Activated gamma-delta T cell (primary cell): Measurements from ENCODE around the gene ZNF543.
A peak's percentile ranks its signal among the peaks of the same experiment; 100 is the strongest.
"Not testable (repeated sequence)": the region's sequence is repeated elsewhere in the genome, so short reads cannot be mapped to it uniquely, and the experiment has no call there.

Source experiments
- DNase-seq: peaks from one replicate; lab custom pipeline; 2025; lab: John Stamatoyannopoulos, UW
- total RNA-seq, 2 donors: gene quantifications; one replicate each; lab custom pipeline; 2026; lab: John Stamatoyannopoulos, UW

The ZNF543 gene
- 28.5 to 34.1 reads per million in 2 donors for total RNA-seq

DNA sequence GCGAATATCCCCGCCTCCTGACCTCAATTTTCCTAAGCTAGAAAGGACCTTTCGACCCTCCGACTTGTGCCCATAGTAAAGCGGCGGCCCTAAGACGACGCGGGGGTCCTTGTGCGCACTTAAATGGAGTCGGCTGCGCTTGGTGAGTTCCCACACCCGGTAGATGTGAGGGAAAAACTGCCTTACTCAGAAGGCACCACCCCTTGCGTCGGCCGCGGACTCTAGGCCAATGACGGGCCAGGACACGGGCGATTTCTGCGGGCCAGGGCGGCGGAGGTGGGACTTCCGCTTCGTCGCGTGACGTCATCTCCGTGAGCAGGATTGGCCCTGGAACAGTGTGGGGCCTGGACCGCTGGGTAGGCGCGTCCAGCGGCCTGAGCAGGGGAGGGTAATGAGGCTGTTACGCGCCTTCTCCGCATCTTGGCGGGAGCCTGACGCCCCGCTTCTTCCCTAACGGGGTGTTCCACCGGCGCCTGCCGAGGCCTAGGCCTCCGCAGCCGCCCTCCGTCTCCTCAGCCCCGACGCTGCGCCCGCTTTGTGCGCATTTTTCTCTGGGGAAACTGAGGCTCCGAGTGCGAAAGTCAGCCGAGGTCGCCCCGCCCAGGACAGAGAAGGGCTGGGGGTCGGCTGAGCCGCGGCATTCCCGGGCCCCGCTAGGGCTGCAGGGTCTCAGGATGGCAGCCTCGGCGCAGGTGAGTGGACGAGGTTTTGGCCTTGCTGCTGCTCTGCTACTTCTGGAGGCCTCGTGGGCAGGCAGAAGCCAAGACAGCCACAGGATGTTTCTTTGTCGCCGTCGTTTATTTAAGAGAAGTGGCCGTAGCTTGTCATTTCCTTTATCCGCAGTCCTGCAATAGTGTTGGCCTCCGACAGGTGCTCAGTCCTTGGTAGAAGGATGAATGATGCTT lies at the start of gene ZNF543:
ZNF543 (plus strand) TSS at position 293 of the 905 bp plus-strand sequence; CDS start at position 675, 382 bp downstream.
- DNase-seq, result peak; percentile 78

DNA sequence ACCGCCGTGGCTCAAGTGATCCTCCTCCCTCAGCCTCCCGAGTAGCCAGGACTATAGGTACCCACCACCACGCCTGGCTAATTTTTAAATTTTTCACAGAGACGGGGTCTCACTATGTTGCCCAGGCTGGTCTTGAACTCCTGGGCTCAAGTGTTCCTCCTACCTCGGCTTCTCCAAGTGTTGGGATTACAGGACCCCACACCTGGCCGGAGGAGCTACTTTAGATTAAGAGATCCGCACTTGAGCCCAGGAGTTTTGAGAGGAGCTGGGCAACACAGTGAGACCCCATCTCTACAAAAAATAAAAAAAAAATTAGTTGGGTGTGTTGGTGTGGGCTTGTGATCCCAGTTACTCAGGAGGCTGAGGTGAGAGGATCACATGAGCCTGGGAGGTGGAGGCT lies 49.0 kb upstream of the ZNF543 start:
- DNase-seq, result no peak

DNA sequence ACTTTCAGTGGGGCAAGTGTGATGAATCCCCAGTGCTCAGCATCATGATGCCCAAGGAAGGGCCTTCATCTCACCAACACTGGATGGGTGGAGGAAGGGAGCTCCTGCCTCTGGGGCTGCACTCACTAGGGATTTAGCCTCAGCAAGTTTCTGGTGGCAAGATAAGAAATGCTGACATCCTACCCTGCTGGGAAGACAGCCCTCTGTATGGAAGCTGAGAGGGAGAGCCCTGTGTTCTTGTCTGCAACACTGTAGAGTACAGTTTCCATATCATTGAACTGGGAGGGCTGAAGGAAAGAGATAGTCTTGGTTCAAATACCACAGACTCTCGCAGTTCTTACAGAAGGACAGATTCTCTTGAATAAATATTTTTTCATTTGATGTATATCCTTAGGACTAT lies 47.3 kb upstream of the ZNF543 start:
- no peak for DNase-seq

DNA sequence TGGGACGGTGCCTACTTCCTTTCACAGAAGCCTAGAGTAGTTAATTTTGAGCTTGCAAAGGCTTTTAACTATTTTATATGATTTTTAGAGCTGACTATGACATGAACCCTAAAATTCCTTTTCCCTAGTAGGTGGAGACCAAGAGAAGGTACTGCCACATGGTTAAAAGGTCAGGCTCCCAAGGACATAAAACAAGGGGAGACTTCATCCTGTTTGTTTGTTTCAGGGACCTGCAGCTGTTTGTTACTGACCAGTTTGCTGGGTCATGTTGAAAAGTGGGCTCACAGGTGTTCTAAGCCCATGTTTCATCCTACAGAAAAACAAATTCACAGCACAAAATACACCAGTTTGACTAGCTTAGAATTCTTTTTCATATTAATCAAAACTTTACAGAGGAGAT lies 43.8 kb upstream of the ZNF543 start:
- DNase-seq, result no peak

DNA sequence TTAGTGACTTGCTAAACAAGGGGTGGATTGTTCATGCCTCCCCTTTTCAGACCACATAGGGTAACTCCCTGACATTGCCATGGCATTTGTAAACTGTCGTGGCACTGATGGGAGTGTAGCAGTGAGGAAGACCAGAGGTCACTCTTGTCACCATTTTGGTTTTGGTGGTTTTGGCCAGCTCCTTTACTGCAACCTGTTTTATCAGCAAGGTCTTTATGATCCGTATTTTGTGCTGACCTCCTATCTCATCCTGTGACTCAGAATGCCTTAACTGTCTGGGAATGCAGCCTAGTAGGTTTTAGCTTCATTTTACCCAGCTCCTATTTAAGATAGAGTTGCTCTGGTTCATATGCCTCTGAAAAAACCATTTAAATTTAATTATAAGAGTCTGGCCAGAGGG lies 41.8 kb upstream of the ZNF543 start:
- DNase-seq, result not testable (repeated sequence)

DNA sequence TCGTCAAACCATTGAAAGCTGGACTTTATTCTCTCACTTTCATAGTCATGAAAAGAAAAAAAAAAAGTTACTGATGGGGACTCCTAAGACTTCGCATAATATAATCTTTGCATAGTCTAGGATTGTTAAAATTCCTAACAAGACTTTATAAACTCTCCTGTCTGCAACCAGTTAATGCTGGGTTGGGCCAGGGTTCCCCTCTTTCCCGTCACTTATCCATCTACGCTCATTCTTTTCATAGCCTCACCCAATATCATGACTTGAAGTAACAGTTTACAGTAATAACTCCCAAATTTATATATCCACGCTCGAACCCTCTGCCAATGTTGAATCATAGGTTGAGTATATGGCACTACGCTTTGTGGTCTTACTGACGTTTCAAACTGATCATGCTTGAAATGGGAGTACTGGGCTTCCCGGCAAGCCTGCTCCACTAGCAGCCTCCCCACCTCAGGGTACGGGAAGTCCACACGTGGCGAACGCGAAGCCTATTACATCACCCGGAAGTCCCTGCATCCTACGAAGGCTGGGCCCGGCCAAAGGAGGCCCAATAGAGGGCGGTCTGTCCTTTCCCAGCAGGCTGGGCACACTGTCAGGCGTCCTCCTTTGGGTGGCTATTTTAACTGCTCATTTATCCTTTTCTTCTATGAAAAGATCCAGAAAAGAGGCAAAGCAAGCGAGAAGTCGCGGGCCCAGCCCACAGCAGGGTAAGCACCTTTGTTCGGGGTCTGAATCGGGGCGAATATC lies 40.7 kb upstream of the ZNF543 start:
- DNase-seq, result peak; percentile 30

DNA sequence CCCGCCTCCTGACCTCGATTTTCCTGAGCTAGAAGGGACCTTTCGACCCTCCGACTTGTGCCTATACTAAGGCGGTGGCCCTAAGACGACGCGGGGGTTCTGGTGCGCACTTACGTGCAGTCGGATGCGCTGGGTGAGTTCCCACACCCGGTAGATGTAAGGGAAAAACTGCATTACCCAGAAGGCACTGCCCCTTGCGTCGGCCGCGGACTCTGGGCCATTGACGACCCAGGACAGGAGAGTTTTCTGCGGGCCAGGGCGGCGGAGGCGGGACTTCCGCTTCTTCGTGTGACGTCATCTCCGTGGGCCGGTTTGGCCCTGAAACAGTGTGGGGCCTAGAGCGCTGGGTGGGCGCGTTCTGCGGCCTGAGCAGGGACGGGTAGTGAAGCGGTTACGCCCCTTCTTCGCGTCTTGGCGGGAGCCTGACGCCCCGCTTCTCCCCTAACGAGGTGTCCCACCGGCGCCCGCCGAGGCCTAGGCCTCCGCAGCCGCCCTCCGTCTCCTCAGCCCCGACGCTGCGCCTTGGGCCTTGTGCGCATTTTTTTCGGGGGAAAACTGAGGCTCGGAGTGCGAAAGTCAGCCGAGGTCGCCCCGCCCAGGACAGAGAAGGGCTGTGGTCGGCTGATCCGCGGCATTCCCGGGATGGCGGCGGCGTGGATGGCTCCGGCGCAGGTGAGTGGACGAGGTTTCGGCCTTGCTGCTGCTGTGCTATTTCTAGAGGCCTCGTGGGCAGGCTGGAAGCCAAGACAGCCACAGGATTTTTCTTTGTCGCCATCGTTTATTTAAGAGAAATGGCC lies 39.9 kb upstream of the ZNF543 start, which contains the start of gene ZNF460:
ZNF460 (plus strand) TSS at position 321 of the 797 bp plus-strand sequence; CDS start at position 643, 322 bp downstream.
- DNase-seq, result peak; percentile 91

DNA sequence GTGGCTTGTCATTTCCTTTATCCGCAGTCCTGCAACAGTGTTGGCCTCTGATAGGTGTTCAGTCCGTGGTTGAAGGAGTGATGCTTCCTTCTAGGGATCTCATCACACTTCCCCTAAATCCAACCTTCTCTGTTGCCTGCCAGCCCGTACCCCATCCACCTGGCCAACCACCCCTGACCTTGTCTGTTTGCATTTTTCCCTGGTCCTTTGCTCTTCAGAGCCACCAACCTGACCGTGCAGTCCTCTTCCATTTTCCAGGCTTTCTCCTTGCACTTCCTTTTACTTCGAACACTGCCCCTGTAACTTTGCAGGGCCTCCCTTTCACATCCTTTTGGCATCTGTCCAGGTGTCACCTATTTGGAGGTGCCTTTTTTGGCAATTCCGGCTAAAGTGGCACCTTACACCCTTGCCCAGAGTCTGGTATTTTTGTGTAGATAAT lies 39.3 kb upstream of the ZNF543 start:
- DNase-seq, result no peak

DNA sequence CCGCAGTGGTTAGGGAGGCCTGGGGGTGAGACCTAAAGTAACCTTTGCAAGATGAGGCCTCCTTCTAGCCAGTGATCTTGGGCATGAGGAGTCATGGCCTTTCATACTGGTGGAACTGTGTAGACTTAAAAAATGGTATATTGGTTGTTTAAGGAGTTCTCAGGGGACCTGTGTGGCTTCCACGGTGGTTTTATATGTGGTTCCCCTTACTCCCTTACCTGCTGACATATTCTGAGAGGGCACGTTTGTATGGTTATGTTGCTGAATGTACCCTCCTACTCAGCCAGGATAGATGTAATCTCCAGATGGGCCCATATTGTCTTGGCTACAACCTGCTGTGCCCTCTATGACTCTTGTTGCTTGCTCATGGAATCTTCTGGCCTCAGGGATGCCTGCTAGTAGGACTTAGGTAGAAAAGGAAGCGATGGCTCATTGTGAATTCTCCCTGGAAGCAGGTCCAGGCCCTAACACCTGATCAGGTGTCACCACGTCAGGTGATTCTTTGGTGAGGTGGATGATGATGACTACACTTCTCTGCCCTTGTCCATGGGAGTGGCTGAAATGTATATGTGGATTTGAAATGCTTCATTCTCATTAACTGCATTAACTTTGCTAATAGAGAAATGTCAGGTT lies 38.1 kb upstream of the ZNF543 start:
- no peak for DNase-seq

DNA sequence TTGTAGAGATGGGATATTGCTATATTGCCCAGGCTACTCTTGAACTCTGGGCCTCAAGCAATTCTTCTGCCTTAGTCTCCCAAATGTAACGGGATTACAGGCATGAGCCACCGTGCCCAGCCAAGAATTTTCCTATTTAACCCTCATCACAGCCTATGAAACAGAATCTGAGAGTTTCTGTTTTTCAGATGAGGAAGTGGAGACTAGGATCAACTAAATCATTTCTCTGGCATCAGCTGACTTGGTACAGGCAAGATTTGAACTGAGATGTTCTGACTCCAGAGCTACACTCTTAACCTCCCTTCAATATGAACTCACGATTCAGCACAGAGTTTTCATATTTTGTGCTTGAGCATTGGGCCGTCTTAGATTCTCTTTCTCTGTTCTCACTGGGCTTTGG lies 31.9 kb upstream of the ZNF543 start:
- no peak for DNase-seq

DNA sequence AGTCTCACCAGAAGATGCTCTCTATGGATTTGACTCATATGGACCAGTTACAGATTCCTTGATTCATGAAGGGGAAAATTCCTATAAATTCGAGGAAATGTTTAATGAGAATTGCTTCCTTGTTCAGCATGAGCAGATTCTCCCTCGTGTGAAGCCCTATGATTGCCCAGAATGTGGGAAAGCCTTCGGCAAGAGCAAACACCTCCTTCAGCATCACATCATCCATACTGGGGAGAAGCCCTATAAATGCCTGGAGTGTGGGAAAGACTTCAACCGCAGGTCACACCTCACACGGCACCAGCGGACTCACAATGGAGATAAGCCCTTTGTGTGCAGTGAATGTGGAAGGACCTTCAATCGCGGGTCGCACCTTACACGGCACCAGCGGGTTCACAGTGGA lies 29.3 kb upstream of the ZNF543 start:
- DNase-seq, result no peak

DNA sequence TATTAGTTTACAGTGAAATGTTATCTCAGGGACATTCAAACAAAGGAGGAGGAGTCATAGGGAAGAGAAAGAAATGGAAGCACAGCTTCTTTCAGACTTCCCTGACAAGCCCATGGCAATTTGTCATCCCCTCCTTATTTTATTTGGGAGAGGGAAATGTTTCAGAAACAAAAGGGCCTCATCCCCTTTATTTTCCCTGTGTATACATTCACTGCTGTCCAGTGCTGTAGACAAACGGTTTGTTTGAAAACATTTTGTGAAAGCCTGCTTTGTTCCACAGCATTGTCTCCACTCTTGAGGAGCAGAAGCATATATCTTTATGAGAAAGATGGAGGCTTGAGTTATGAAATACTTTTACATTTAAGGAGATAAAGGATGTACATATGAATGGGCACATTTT lies 27.7 kb upstream of the ZNF543 start:
- DNase-seq, result no peak

DNA sequence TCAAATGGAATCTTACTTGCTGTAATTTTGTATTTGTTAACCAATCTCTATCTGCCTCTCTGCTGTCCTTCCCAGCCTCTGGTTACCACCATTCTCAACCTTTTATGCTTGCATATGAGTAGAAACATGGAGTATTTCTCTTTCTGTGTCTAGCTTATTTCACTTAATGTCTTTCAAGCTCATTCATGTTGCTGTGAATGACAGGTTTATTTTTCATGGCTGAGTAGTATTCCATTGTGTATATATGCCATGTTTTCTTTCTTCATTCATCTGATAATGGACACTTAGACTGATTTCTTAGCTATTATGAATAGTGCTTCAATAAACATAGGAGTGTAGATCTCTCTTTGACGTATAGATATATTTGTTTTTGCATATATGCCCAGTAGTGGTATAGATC lies 26.6 kb upstream of the ZNF543 start:
- DNase-seq, result no peak

DNA sequence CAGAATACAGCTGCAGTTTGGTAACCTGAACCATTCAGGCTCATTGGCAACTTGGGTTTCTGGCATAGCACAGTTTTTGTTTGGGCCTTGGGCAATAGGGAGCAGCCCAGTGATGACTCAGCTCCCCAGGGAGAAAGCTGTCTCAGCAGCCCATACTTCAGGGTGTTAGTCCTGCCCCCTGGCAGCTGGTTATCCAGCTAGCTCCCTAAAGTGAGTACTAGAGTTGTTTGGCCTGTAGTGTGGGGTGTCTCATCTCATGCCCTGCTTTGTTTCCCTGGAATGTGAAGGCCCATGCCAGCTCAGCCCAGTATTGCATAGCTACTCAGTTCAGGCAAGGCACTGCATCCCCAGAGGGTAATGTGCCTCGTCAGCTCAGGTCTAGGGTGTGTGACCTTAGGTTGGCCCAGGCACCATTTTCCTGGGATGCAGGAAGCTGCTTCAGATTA lies 18.2 kb upstream of the ZNF543 start:
- DNase-seq, result no peak

DNA sequence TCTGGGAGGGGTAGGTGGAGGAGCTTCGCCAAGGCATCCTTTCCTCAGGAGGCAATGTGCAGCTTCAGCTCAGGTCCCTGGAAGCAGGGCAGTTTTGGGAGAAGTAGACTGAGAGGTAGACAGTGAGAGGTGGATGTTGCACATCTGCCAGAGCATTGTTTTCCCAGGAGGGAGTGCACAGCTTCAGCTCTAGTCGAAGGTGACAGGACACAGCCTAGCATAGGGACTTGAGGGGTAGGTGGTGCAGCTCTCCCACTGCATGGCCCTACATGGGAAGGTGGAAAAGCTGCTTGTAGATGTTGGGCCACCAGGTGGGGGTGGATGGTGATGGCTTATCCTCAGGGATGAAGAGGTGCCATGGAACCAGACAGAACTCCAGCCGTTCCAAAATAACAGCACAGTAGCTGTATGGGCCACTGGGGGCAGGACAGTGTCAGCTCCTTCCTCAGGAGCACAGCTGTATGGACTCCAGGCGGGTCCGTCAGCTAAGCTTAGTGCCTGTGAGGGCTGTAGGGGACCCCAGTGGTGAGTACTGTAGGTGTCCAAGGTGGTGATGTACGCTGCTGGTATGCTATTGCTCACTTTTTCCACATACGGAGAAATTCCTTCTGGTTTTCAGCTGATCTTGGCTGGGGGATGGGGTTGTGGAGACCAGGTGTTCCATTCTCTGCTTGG lies 17.4 kb upstream of the ZNF543 start:
- no peak for DNase-seq

DNA sequence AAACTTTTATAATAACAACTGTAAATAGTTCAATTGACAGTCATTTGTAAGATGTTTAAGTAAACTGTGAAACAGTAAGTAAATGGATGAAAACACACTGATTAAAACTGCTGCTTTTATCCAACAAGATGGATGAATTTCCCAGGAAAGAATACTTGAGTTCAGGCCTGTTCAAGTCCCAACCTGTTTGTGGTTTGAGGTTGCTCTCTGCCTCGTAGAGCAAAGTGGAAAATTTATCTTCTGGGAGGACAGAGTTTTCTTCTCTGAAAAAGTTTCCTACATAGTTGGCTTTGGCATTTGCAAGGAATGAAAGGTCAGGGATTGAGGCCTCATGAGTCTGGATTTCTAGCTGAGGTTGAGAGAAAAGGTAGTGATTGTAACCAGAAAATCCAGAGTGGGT lies 15.2 kb upstream of the ZNF543 start:
- no peak for DNase-seq

DNA sequence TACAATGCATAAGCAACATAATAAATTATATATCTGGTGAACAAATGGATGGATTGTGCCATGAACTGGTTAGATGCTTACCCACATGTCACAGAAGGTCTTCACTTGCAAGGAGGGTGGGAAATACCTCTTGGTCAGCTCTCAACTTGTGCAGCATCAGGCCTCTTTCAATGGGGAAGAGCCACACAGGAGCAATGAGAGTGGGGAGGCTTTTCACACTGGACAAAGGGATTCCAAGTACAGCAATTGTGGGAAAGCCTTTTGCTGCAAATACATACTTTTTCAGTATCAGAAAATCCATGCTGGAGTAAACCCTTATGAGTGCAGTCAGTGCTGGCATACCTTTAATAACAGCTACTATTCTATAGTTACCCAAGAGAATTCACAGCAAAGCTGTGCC lies 11.8 kb upstream of the ZNF543 start:
- no peak for DNase-seq

DNA sequence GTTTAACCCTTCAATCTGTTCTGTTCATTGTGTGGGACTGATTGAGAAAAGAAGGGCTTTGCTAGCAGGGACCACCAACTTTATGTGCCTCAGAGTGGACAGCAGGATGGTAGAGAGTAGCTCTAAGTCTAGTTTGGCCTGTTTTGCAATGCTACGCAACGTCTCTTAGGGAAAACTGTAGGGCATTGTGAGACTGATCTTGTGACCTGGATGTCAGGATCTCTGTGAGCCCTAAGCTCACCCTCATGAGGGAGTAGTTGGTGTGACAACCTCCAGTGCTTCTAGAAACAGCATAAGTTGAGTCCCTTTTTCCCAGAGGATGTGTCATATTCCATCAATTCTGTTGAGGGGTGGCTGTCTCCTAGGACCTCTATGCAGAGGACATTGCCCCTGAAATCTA lies 9.5 kb upstream of the ZNF543 start:
- no peak for DNase-seq

DNA sequence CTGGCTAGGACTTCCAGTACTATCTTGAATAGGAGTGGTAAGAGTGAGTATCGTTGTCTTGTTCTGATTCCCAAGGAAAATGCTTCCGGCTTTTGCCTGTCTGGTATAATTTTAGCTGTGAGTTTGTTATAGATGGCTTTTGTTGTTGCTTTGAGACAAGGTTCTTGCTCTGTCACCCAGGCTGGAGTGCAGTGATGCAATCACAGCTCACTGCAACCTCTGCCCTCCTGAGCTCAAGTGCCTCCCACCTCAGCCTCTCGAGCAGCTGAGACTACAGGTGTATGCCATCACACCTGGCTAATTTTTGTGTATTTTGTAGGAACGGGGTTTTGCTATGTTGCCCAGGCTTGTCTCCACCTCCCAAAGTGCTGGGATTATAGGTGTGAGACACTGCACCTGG lies 6.1 kb upstream of the ZNF543 start:
- DNase-seq, result no peak

DNA sequence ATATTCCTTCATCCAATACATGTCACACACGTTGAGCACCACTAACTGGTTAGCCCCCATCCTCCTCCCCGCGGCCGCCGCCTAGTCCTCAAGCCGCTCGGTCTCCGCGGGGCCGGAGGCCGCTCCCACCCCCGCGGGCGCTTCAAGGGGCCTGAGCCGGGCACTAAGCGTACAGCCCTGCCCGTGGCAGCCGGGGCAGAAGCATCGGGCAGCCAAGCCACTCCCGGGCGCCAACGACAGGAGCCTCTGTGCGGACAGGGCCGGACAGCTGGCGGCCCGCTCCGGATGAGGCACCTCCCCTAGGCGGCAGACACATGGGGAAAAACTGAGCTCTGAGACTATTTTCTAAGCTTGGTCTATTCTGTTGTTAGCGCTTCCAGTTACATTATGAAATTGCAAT lies 2.8 kb upstream of the ZNF543 start:
- no peak for DNase-seq

DNA sequence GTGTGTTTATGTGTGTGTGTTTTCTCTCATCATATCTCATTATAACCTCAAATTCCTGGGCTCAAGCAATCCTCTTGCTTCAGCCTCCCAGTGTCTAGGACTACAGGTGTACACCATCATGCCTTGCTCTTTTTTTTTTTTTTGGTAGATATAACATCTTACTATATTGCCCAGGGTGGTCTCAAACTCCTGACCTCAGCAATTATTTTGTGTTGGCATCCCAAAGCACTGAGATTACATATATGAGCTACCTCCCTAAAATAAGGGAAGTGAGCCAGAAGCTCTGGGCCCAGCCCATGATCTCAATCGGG lies 448 bp upstream of the ZNF543 start:
- no peak for DNase-seq
